Endothelial cell of umbilical vein (primary cell): ENCODE results near the gene SLC30A1. TPM values are rescaled to one million over a fixed set of nuclear protein-coding genes. Genes with fewer than 3 reads are reported as not detected.

Experiments used
- BruUV-seq: library from RNA; stranded (reverse); fragments of 400-500 nt; replicated peaks from 2 replicates; lab custom pipeline; 2021; lab: Mats Ljungman, UMichigan
- CTCF ChIA-PET: fragments of 300-600, 350-600 bp; sonication (Branson Sonifier 250); formaldehyde crosslinking; loops from one replicate; lab custom pipeline; 2021; ENCODE audit warnings: antibody characterized with exemption, inconsistent platforms; lab: Charles Lee
- POLR2A ChIA-PET: fragments of 300-600, 350-600 bp; sonication (Branson Sonifier 250); formaldehyde crosslinking; loops from one replicate; lab custom pipeline; 2021; ENCODE audit warnings: antibody characterized with exemption, inconsistent platforms; lab: Charles Lee
- DNase-seq: peaks from one replicate; pipeline ENCODE4 v3.0.0-alpha.2; 2011; ENCODE audit warnings: low read depth, low spot score
- FAIRE-seq: peaks from 2 replicates; lab custom pipeline; 2011; peaks lifted over from hg19 to GRCh38; lab: Jason Lieb, UNC
- H2AFZ ChIP-seq: 2 replicates; pipeline ENCODE4 v1.6.0; 2012; ENCODE audit warnings: low read depth, low read length, control low read depth, inconsistent platforms
- H3K27ac ChIP-seq: 2 replicates; pipeline ENCODE4 v1.5.1; 2011; ENCODE audit warnings: low read depth, mild to moderate bottlenecking, control low read depth, low read length, moderate library complexity; ENCODE audit not compliant: insufficient read depth
- H3K27me3 ChIP-seq, 2 experiments: 2 replicates each; pipeline versions ENCODE4 v1.6.0 to v1.6.1; 2011; ENCODE audit warnings: low read length in 2 of 2, mixed read lengths in 1 of 2; ENCODE audit not compliant: control insufficient read depth in 2 of 2, insufficient read depth in 2 of 2
- H3K36me3 ChIP-seq, 2 experiments: 2 replicates in 1 of 2; 3 replicates in 1 of 2; pipeline ENCODE4 v1.5.1; 2011; ENCODE audit warnings: low read length in 2 of 2, mild to moderate bottlenecking in 1 of 2, moderate library complexity in 1 of 2; ENCODE audit not compliant: control insufficient read depth in 2 of 2, insufficient read depth in 2 of 2; ENCODE audit errors: extremely low read depth in 1 of 2
- H3K4me1 ChIP-seq: 3 replicates; pipeline ENCODE4 v1.5.1; 2011; ENCODE audit warnings: mild to moderate bottlenecking, low read length; ENCODE audit not compliant: control insufficient read depth, insufficient read depth; ENCODE audit errors: extremely low read depth
- H3K4me2 ChIP-seq: 2 replicates; pipeline ENCODE4 v1.6.1; 2011; ENCODE audit warnings: low read length, control low read depth, mixed read lengths; ENCODE audit not compliant: insufficient read depth
- H3K4me3 ChIP-seq, 3 experiments: fragments of 200-600 bp in 1 of 3; sonication (generic), shearing (Covaris generic) in 1 of 3; replicated peaks in 1 of 3; 2 replicates each; pipeline ENCODE4 v1.5.1; 2011 to 2016; ENCODE audit warnings: control low read depth in 3 of 3, low read length in 3 of 3, mild to moderate bottlenecking in 2 of 3, inconsistent platforms in 1 of 3, low read depth in 1 of 3, moderate library complexity in 1 of 3; ENCODE audit not compliant: insufficient read depth in 1 of 3
- H3K79me2 ChIP-seq: 2 replicates; pipeline ENCODE4 v1.6.0; 2012; ENCODE audit warnings: low read length, inconsistent platforms; ENCODE audit not compliant: control insufficient read depth, insufficient read depth
- H3K9ac ChIP-seq: replicated peaks from 2 replicates; pipeline ENCODE3; 2011; ENCODE audit warnings: low read length, control low read depth; ENCODE audit not compliant: insufficient read depth; ENCODE audit errors: extremely low read depth
- H3K9me1 ChIP-seq: replicated peaks from 3 replicates; pipeline ENCODE4 v1.6.0; 2011; ENCODE audit warnings: mild to moderate bottlenecking, low read length; ENCODE audit not compliant: control insufficient read depth, insufficient read depth; ENCODE audit errors: extremely low read depth
- H3K9me3 ChIP-seq: replicated peaks from 2 replicates; pipeline ENCODE4 v1.5.1; 2012; ENCODE audit warnings: low read length, inconsistent platforms; ENCODE audit not compliant: control insufficient read depth, insufficient read depth
- H4K20me1 ChIP-seq: replicated peaks from 2 replicates; pipeline ENCODE3; 2011; ENCODE audit warnings: mild to moderate bottlenecking, low read length; ENCODE audit not compliant: control insufficient read depth, insufficient read depth; ENCODE audit errors: extremely low read depth
- FOS ChIP-seq: IDR thresholded peaks from 2 replicates; pipeline ENCODE4 v1.6.1; 2011; ENCODE audit warnings: mild to moderate bottlenecking, low read length, moderate library complexity, borderline replicate concordance; ENCODE audit not compliant: insufficient read depth
- GATA2 ChIP-seq: IDR thresholded peaks from 2 replicates; pipeline ENCODE4 v1.7.0; 2011; ENCODE audit warnings: low read depth, mild to moderate bottlenecking, moderate library complexity, mixed read lengths, low read length; ENCODE audit not compliant: insufficient read length, insufficient read depth
- JUN ChIP-seq: IDR thresholded peaks from 2 replicates; pipeline ENCODE4 v1.6.1; 2011; ENCODE audit warnings: borderline replicate concordance, low read depth; ENCODE audit not compliant: insufficient read length, insufficient read depth
- MYC ChIP-seq: IDR thresholded peaks from one replicate; pipeline ENCODE4 v1.6.1; 2011; ENCODE audit warnings: mild to moderate bottlenecking, low read depth, low read length
- POLR2A ChIP-seq: IDR thresholded peaks from 2 replicates; pipeline ENCODE4 v1.6.1; 2012; ENCODE audit warnings: low read depth, mild to moderate bottlenecking, control low read depth, low read length
- POLR2AphosphoS5 ChIP-seq: IDR thresholded peaks from 2 replicates; pipeline ENCODE4 v1.6.1; 2012; ENCODE audit warnings: low read depth, mild to moderate bottlenecking, control low read depth, low read length, moderate library complexity; ENCODE audit not compliant: insufficient read depth
- dilution Hi-C: fragments of 300-500 bp; cut with MboI; formaldehyde crosslinking; loops from one replicate; pipeline ENCODE4 v1.15.0; 2019; ENCODE audit warnings: low sequenced_read_pairs; ENCODE audit not compliant: extremely low pct_ligation_motif_present
- intact Hi-C: fragments of 100-400 bp; cut with micrococcal nuclease; formaldehyde crosslinking; loops from one replicate; pipeline ENCODE4 v1.10.0; 2022
- polyA plus RNA-seq, 4 experiments: library from polyadenylated mRNA; depleted of rRNA in 3 of 4; stranded (reverse) in 3 of 4; unstranded in 1 of 4; fragments of >200 nt; gene quantifications; 2 replicates each; pipeline versions ENCODE4 v1.2.1 to v1.2.3, GENCODE V29; 2011 to 2012; ENCODE audit warnings: missing spikeins in 1 of 4
- total RNA-seq: library from RNA; stranded (reverse); gene quantifications from 2 replicates; pipeline ENCODE4 v1.2.3, GENCODE V29; 2021
- TF ChIP-seq, protein P1 (sequence below), 2 donors: IDR thresholded peaks; 1 replicate in 1 of 2; 2 replicates in 1 of 2; pipeline ENCODE4 v1.5.1; 2011; ENCODE audit warnings: low read length in 2 of 2, mild to moderate bottlenecking in 2 of 2, moderate library complexity in 2 of 2, control low read depth in 1 of 2, inconsistent platforms in 1 of 2, low read depth in 1 of 2; ENCODE audit not compliant: insufficient read depth in 1 of 2; ENCODE audit errors: extremely low read depth in 1 of 2
- TF ChIP-seq, protein P2 (sequence below): IDR thresholded peaks from 2 replicates; pipeline ENCODE4 v1.6.1; 2011; ENCODE audit not compliant: insufficient read depth, insufficient read length

The SLC30A1 gene
- total and polyA plus RNA-seq, 2 donors (not counting 3 experiments of a cell fraction or from before 2014, with no cell fraction given): 5.5 to 21.5 TPM

DNA sequence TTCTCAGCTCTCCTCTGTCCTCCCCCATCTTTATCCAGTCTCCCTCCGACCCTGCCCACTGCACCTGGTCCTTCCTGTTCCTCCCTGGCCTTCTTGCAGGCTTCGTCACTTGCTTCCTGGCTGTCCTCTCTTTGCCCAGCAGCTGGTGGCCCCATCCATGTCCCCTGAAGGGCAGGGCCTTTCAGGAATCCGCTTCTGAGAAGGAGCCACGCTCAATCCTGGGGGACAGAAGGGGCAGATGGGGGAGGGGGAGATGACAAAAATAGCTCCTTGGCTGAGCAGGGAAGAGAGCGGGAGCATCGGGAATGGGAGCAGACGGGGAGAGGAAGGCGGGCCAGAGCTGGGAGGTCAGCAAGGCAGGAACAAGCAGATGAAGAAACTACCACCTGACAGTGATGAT, 40.7 kb downstream of the SLC30A1 start:
- Histone ChIP-seq H4K20me1 (no peaks in the 10 kb centered on the region), H3K27ac (no peak overlapping the region), H3K9ac (no peak overlapping the region), H3K4me2 (no peak overlapping the region), H3K4me1 (peaks cover 14% of the 10 kb centered on the region), H3K27me3 (no peaks in the 10 kb centered on the region), H3K36me3 (no peaks in the 10 kb centered on the region), H3K79me2 (no peaks in the 10 kb centered on the region), H3K4me3 (no peak overlapping the region), H3K9me1 (no peaks in the 10 kb centered on the region), H3K9me3 (no peaks in the 10 kb centered on the region), H2AFZ (no peak overlapping the region)
- CTCF ChIA-PET: interaction anchor here (1.5 kb wide), 1 partner anchor 10 kb away, joined by 6 read pairs; no protein-coding TSS in a partner anchor
- intact Hi-C loops (no loop called here), dilution Hi-C loops (no loop called here)
- POLR2A ChIA-PET: interaction anchor here (0.9 kb wide), 1 partner anchor 15 kb away, joined by 3 read pairs; no protein-coding TSS in a partner anchor
- TF ChIP-seq POLR2AphosphoS5 (no peak), GATA2 (no peak)
- TF ChIP-seq, protein P1, sequence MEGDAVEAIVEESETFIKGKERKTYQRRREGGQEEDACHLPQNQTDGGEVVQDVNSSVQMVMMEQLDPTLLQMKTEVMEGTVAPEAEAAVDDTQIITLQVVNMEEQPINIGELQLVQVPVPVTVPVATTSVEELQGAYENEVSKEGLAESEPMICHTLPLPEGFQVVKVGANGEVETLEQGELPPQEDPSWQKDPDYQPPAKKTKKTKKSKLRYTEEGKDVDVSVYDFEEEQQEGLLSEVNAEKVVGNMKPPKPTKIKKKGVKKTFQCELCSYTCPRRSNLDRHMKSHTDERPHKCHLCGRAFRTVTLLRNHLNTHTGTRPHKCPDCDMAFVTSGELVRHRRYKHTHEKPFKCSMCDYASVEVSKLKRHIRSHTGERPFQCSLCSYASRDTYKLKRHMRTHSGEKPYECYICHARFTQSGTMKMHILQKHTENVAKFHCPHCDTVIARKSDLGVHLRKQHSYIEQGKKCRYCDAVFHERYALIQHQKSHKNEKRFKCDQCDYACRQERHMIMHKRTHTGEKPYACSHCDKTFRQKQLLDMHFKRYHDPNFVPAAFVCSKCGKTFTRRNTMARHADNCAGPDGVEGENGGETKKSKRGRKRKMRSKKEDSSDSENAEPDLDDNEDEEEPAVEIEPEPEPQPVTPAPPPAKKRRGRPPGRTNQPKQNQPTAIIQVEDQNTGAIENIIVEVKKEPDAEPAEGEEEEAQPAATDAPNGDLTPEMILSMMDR (IDR thresholded peaks at IDR 0.05; ENCODE audit: extremely low read depth in 1 of 2, insufficient read depth in 1 of 2, low read depth in 1 of 2, low read length in 2 of 2): no peak
- DNase-seq: no peak
- BruUV-seq: no TSS peak
- FAIRE-seq: no peak

DNA sequence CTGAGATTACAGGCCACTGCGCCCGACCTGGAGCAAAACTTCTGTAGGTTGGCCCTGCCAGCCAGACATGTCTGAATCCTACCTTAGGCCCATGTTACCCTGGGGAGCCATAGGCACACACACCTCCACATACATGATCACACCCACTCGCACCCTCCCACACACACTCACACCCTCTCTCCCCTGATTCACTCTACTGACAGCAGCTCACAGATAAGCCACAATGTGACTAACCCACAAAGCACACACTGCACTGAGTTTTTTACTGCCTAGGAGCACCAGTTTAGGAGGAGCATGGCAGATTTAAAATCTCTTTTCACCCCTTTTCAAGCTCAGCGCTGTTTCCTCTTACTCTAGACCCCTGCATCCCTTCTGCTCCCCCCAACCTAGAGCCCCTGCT, 41.7 kb downstream of the SLC30A1 start:
- no peak overlapping the region for H3K4me3 ChIP-seq
- dilution Hi-C loops: no loop called here
- intact Hi-C loops: no loop called here
- no peak for FAIRE-seq
- no peaks in the 10 kb centered on the region for H3K27me3 ChIP-seq
- H3K4me1 ChIP-seq: peaks cover 9% of the 10 kb centered on the region
- no peak overlapping the region for H3K4me2 ChIP-seq
- ChIA-PET CTCF (interaction anchor here (1.5 kb wide), 1 partner anchor 9 kb away, joined by 6 read pairs; no protein-coding TSS in a partner anchor), POLR2A (no interaction called here)
- no peak overlapping the region for H3K9ac ChIP-seq
- no TSS peak for BruUV-seq
- no peaks in the 10 kb centered on the region for H3K9me3 ChIP-seq
- H4K20me1 ChIP-seq: no peaks in the 10 kb centered on the region
- TF ChIP-seq POLR2A (no peak), JUN (no peak), POLR2AphosphoS5 (no peak), GATA2 (no peak), MYC (no peak), FOS (no peak)
- TF ChIP-seq, protein P2, sequence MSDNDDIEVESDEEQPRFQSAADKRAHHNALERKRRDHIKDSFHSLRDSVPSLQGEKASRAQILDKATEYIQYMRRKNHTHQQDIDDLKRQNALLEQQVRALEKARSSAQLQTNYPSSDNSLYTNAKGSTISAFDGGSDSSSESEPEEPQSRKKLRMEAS: no peak
- TF ChIP-seq, protein P1 (IDR thresholded peaks at IDR 0.05; ENCODE audit: extremely low read depth in 1 of 2, insufficient read depth in 1 of 2, low read depth in 1 of 2, low read length in 2 of 2): no peak
- no peaks in the 10 kb centered on the region for H3K9me1 ChIP-seq
- H3K27ac ChIP-seq: no peak overlapping the region
- H3K79me2 ChIP-seq: no peaks in the 10 kb centered on the region
- DNase-seq: no peak
- no peaks in the 10 kb centered on the region for H3K36me3 ChIP-seq
- H2AFZ ChIP-seq: no peak overlapping the region
